Activated T-helper 1 cell treated with anti-CD3 and anti-CD28 coated beads, Interleukin-2, amount 50 U/mL, for 16 hours (primary cell): ENCODE data around the gene CELF4.

Experiments
- DNase-seq, 2 donors: peaks; one replicate each; pipeline ENCODE4 v3.0.0-alpha.2; 2020; ENCODE audit warnings: low read depth in 1 of 2, low spot score in 1 of 2

Gene CELF4

GRCh38 chr18:37574113-37574512 is 8.5 kb upstream of the CELF4 start:
- DNase-seq = no peak

- no peak for DNase-seq
Observed at GRCh38 chr18:37572736-37573135, 7.1 kb upstream of the CELF4 start.

GRCh38 chr18:37571266-37571665 is 5.7 kb upstream of the CELF4 start:
- no peak for DNase-seq

- DNase-seq = no peak
Observed at GRCh38 chr18:37570336-37570930, 4.8 kb upstream of the CELF4 start.

- DNase-seq = no peak
Observed at GRCh38 chr18:37568671-37569070, 3.1 kb upstream of the CELF4 start.

GRCh38 chr18:37567994-37568359 is 2.4 kb upstream of the CELF4 start:
- no peak for DNase-seq

- no peak for DNase-seq
Observed at GRCh38 chr18:37567061-37567993, 1.7 kb upstream of the CELF4 start.

GRCh38 chr18:37566479-37567060 is 972 bp upstream of the CELF4 start:
- DNase-seq = no peak

- no peak for DNase-seq
Observed at GRCh38 chr18:37565977-37566478, 430 bp upstream of the CELF4 start.

GRCh38 chr18:37564711-37565100 is 892 bp downstream of the CELF4 start:
- DNase-seq = no peak

GRCh38 chr18:37563931-37564392 is 1.6 kb downstream of the CELF4 start:
- no peak for DNase-seq

GRCh38 chr18:37561986-37562385 is 3.6 kb downstream of the CELF4 start:
- no peak for DNase-seq

GRCh38 chr18:37560003-37560402 is 5.6 kb downstream of the CELF4 start:
- DNase-seq = no peak

- no peak for DNase-seq
Observed at GRCh38 chr18:37559194-37559593, 6.4 kb downstream of the CELF4 start.

GRCh38 chr18:37554399-37554787 is 11.2 kb downstream of the CELF4 start:
- no peak for DNase-seq

- no peak for DNase-seq
Observed at GRCh38 chr18:37553633-37554398, 11.8 kb downstream of the CELF4 start.

- DNase-seq = no peak
Observed at GRCh38 chr18:37552286-37552685, 13.3 kb downstream of the CELF4 start.

GRCh38 chr18:37551846-37552245 is 13.8 kb downstream of the CELF4 start:
- no peak for DNase-seq

- no peak for DNase-seq
Observed at GRCh38 chr18:37551249-37551648, 14.3 kb downstream of the CELF4 start.

- no peak for DNase-seq
Observed at GRCh38 chr18:37550118-37550875, 15.3 kb downstream of the CELF4 start.
